Measurements from ENCODE around the gene STMP1. TPM values are rescaled to one million over a fixed set of nuclear protein-coding genes. Genes with fewer than 3 reads are reported as not detected.

STMP1 gene
- polyA plus RNA-seq, 4 donors: 55.0 to 90.9 (median 82.5) TPM

- DNase-seq (ENCODE audit: low read depth in 4 of 4, low spot score in 3 of 4): no peak
Measured at GRCh38 chr7:135718219-135718618, 55.9 kb downstream of the STMP1 start.

DNA sequence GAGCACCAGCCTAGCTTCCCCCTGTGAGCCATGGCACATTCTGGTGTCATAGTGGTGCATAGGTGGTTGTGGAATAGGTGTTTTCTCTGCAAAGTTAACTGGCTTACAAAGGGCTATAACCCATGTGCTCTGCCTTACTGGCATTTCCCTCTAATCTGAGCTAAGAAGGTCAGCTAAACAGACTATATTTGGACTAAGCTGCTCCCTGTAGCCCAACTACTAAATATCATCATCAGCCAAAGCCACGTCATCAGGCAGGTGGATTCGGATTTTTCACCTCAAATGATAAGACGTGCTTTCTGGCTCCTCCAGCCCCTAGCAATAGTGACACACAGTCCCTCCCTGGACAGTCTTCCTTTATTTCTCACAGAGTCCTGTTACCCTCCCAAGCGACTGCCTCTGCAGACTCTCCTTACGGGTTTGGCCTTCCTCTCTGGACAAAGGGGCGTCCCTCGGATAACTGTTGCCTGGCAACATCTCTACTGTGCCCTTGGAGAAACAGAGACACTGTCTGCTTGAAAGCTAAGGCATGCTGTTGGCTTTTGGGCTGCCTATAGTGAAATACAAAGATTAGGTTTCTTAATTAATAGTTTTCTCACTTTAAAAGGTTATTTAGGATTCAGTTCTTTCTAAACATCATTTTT is 56.6 kb downstream of the STMP1 start:
- no peak for DNase-seq (ENCODE audit: low read depth in 4 of 4, low spot score in 3 of 4)

DNA sequence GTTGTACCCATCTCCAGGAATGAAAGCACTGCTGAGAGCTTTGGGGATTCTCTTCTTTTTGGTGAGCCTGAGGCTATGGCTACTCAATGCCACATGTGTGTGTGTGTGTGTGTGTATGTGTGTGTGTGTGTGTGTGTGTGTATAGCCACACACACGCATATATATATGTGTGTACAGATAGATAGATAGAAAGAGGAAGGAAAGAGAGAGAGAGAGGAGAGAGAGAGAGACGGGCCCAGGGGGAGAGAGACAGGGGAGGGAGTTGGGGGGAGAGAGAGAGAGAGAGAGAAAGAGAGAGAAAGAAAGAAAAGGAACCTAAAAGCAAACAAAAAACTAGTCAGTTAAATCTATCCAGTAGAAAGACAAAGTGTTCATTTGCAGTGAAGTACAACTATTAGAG is 57.4 kb downstream of the STMP1 start:
- DNase-seq (ENCODE audit: low read depth in 4 of 4, low spot score in 3 of 4): no peak

- DNase-seq (ENCODE audit: low read depth in 4 of 4, low spot score in 3 of 4): no peak
Measured at GRCh38 chr7:135721198-135721820, 59.0 kb downstream of the STMP1 start.

- no peak for DNase-seq (ENCODE audit: low read depth in 4 of 4, low spot score in 3 of 4)
Measured at GRCh38 chr7:135723411-135723810, 61.1 kb downstream of the STMP1 start.

Other genes with a start within 250 kb of the STMP1 start
- gene CNOT4, start 152.4 kb upstream of the STMP1 start, polyA plus RNA-seq (ENCODE audit: insufficient read length in 4 of 4): 10 to 100 TPM; 29.2 to 40.1 (median 34.9) TPM
- 10 to 100 TPM; 48.6 to 71.4 (median 69.6) TPM for gene NUP205, start 104.6 kb upstream of the STMP1 start, polyA plus RNA-seq (ENCODE audit: insufficient read length in 4 of 4)
- gene SLC13A4, start 65.7 kb downstream of the STMP1 start, polyA plus RNA-seq (ENCODE audit: insufficient read length in 4 of 4): 1 to 10 TPM in 3 of 4 donors, under 1 TPM in 1; 0.85 to 3.1 (median 2.1) TPM
- under 1 TPM in 1 of 4 donors, not detected in 3; 0.17 TPM for gene FAM180A, start 86.3 kb downstream of the STMP1 start, polyA plus RNA-seq (ENCODE audit: insufficient read length in 4 of 4)

Data from left renal pelvis (tissue), 4 donors.